Endodermal cell (in vitro differentiated cells): Measurements from ENCODE around the gene PLA2R1. TPM values are rescaled to one million over a fixed set of nuclear protein-coding genes. Genes with fewer than 3 reads are reported as not detected.

Experiments
- DNase-seq: peaks from one replicate; pipeline ENCODE4 v3.0.0-alpha.2; 2017
- H3K27ac ChIP-seq: 2 replicates; pipeline ENCODE4 v1.5.1; 2013; ENCODE audit warnings: mild to moderate bottlenecking, low read depth, low read length, moderate library complexity
- H3K27me3 ChIP-seq: 2 replicates; pipeline ENCODE4 v1.6.1; 2013; ENCODE audit warnings: mild to moderate bottlenecking, low read length, moderate library complexity; ENCODE audit not compliant: insufficient read depth, control insufficient read depth, poor library complexity, severe bottlenecking
- H3K36me3 ChIP-seq: 2 replicates; pipeline ENCODE4 v1.7.0; 2013; ENCODE audit warnings: mild to moderate bottlenecking, low read length, moderate library complexity; ENCODE audit not compliant: control insufficient read depth, insufficient read depth
- H3K4me1 ChIP-seq: one replicate; pipeline ENCODE4 v1.7.0; 2013; ENCODE audit warnings: low read length; ENCODE audit not compliant: control insufficient read depth, insufficient read depth
- H3K4me3 ChIP-seq: 2 replicates; pipeline ENCODE4 v1.5.1; 2013; ENCODE audit warnings: mild to moderate bottlenecking, low read length, moderate library complexity
- H3K9ac ChIP-seq: 2 replicates; pipeline ENCODE4 v1.6.1; 2013; ENCODE audit warnings: mild to moderate bottlenecking, low read length, moderate library complexity; ENCODE audit not compliant: poor library complexity, severe bottlenecking; ENCODE audit errors: extremely low read depth
- H3K9me3 ChIP-seq: 2 replicates; pipeline ENCODE4 v1.6.1; 2013; ENCODE audit warnings: mild to moderate bottlenecking, low read length, moderate library complexity; ENCODE audit not compliant: control insufficient read depth
- H3K27ac Mint-ChIP-seq: 2 replicates; pipeline ENCODE4 v1.8.0; 2020; ENCODE audit warnings: mixed read lengths
- H3K27me3 Mint-ChIP-seq: 2 replicates; pipeline ENCODE4 v1.8.0; 2021; ENCODE audit warnings: mild to moderate bottlenecking, mixed read lengths; ENCODE audit not compliant: insufficient read depth
- H3K36me3 Mint-ChIP-seq: 2 replicates; pipeline ENCODE4 v1.8.0; 2020; ENCODE audit warnings: low read depth, mixed read lengths
- H3K4me1 Mint-ChIP-seq: 2 replicates; pipeline ENCODE4 v1.8.0; 2020; ENCODE audit warnings: mixed read lengths
- H3K4me3 Mint-ChIP-seq: 2 replicates; pipeline ENCODE4 v1.8.0; 2020; ENCODE audit warnings: mild to moderate bottlenecking, moderate library complexity, mixed read lengths
- H3K9me3 Mint-ChIP-seq: 2 replicates; pipeline ENCODE4 v1.8.0; 2020; ENCODE audit warnings: mild to moderate bottlenecking, mixed read lengths
- CTCF ChIP-seq: fragments of 200-600 bp; sonication (generic); conservative IDR thresholded peaks from 2 replicates; pipeline ENCODE4 v1.5.0; 2021; ENCODE audit warnings: antibody characterized with exemption, mild to moderate bottlenecking
- WGBS, 2 experiments: methylation state at CpG; one replicate each; pipeline versions ENCODE4 v1.1.5 to v1.1.7; 2013; ENCODE audit warnings: missing lambda C conversion rate in 2 of 2, mixed read lengths in 1 of 2; ENCODE audit not compliant: insufficient coverage in 1 of 2, insufficient read length in 1 of 2; 5-methylcytosine and 5-hydroxymethylcytosine counted together
- total RNA-seq, 2 donors: library from RNA; stranded (reverse); fragmentation: NEBNext Ultra II Directional in 1 of 2; extraction: Animal tissue kit (Norgen Biotek cat#: 25700) in 1 of 2; gene quantifications; 2 replicates in 1 of 2; 3 replicates in 1 of 2; pipeline ENCODE4 v1.2.1, GENCODE V29; 2021

PLA2R1 gene
- total RNA-seq, 2 donors from 2014 or later: 1.4 to 1.8 TPM

DNA sequence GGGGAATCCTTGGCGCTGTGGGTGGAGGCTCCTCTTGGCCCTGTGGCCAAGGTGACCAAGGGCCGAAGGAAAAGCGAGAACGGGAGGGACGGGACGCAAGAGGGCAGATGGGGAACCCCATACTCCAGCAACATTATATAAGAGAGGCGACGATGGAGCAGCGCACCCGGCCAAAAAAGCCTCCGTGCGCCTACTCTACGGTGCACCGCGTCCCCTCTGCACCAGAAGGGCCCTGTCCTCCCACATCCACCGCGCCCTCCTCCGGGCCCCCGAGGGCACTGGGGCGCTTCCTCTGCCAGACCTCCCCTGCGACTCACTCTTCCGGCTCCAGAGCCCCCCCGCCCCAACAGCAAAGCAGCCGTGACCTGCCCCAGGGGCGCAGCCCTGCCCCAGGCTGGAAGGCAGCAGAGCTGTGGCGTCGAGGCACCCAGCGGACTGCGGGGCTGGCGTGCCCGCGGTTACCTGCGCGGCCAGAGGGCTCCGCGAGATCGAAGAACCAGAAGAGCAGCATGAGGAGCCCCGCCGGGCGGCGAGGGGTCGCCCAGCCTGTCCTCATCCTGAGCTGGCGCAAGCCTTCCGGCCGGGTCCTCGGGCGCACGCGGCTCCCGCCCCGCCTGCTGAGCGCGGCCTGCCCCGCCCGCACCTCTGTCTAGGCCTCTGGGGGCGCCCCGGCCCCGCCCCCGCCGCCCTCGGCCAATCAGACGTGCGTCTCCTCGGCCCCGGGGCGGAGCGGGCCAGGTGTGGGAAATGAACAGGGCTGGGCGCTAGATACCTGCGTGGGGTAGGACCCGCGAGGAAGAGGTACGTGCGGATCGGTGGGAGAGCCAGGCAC is 158.1 kb downstream of the PLA2R1 start, which contains the start of gene LY75:
Gene LY75, minus strand, starts transcription at position 630 of the 832 bp plus-strand sequence.
- WGBS, 2 experiments: 80 to 83% methylated on average over 28 to 74 of the region's 74 CpGs
- peaks cover 36% of the 10 kb centered on the region for H3K27me3 ChIP-seq
- H3K4me1 ChIP-seq: no peaks in the 10 kb centered on the region
- peak; percentile 93 for DNase-seq
- H3K4me3 ChIP-seq: no peak within 1 kb of the TSS
- no peaks in the 10 kb centered on the region for H3K4me1 Mint-ChIP-seq
- H3K27me3 Mint-ChIP-seq: peaks cover 57% of the 10 kb centered on the region
- peak; percentile 33 for TF ChIP-seq CTCF
- no peaks in the 10 kb centered on the region for H3K36me3 Mint-ChIP-seq
- no peak within 1 kb of the TSS for H3K27ac Mint-ChIP-seq
- H3K9me3 Mint-ChIP-seq: no peaks in the 10 kb centered on the region
- H3K36me3 ChIP-seq: no peaks in the 10 kb centered on the region
- no peak within 1 kb of the TSS for H3K9ac ChIP-seq
- no peak within 1 kb of the TSS for H3K27ac ChIP-seq
- H3K9me3 ChIP-seq: no peaks in the 10 kb centered on the region
- peak within 1 kb of the TSS; percentile 57 for H3K4me3 Mint-ChIP-seq

GRCh38 chr2:159903443-159904126 is 158.8 kb downstream of the PLA2R1 start:
- H3K4me3 ChIP-seq: no peak overlapping the region
- DNase-seq: no peak
- peaks cover 58% of the 10 kb centered on the region for H3K27me3 Mint-ChIP-seq
- H3K4me1 Mint-ChIP-seq: no peaks in the 10 kb centered on the region
- H3K27ac ChIP-seq: no peak overlapping the region
- H3K36me3 Mint-ChIP-seq: no peaks in the 10 kb centered on the region
- peaks cover 36% of the 10 kb centered on the region for H3K27me3 ChIP-seq
- WGBS, 2 experiments: 94 to 97% methylated on average over 11 to 17 of the region's 17 CpGs
- H3K4me1 ChIP-seq: no peaks in the 10 kb centered on the region
- H3K4me3 Mint-ChIP-seq: peak overlapping the region; percentile 57
- H3K9me3 ChIP-seq: no peaks in the 10 kb centered on the region
- H3K9me3 Mint-ChIP-seq: no peaks in the 10 kb centered on the region
- H3K27ac Mint-ChIP-seq: no peak overlapping the region
- no peaks in the 10 kb centered on the region for H3K36me3 ChIP-seq
- H3K9ac ChIP-seq: no peak overlapping the region
- TF ChIP-seq CTCF: no peak

GRCh38 chr2:159902722-159903121 is 159.7 kb downstream of the PLA2R1 start:
- no peak for DNase-seq
- WGBS, 2 experiments: 91 to 92% methylated on average over 6 of the region's 6 CpGs

More at GRCh38 chr2:159902722-159903121, 159.7 kb downstream of the PLA2R1 start:
- Histone ChIP-seq H3K36me3 (no peaks in the 10 kb centered on the region), H3K9ac (no peak overlapping the region), H3K27me3 (peaks cover 36% of the 10 kb centered on the region), H3K4me1 (no peaks in the 10 kb centered on the region), H3K4me3 (no peak overlapping the region), H3K27ac (no peak overlapping the region), H3K9me3 (no peaks in the 10 kb centered on the region)
- TF ChIP-seq CTCF: no peak
- Mint-ChIP-seq H3K36me3 (no peaks in the 10 kb centered on the region), H3K4me1 (no peaks in the 10 kb centered on the region), H3K9me3 (no peaks in the 10 kb centered on the region), H3K27ac (no peak overlapping the region), H3K27me3 (peaks cover 58% of the 10 kb centered on the region), H3K4me3 (no peak overlapping the region)
